ENCODE results near the gene SDR9C7.
"Not testable (repeated sequence)": the region's sequence is repeated elsewhere in the genome, so short reads cannot be mapped to it uniquely, and the experiment has no call there.

SDR9C7 gene

GRCh38 chr12:56897844-56898361, 36.3 kb downstream of the SDR9C7 start:
- H3K27ac ChIP-seq: no peak overlapping the region
- no peak for TF ChIP-seq CTCF (conservative IDR thresholded peaks at IDR 0.05)
- TF ChIP-seq ZFX (IDR thresholded peaks at IDR 0.05): no peak

- no peak for TF ChIP-seq ZFX (IDR thresholded peaks at IDR 0.05)
- TF ChIP-seq CTCF (conservative IDR thresholded peaks at IDR 0.05): no peak
- no peak overlapping the region for H3K27ac ChIP-seq
These were observed 38.1 kb downstream of the SDR9C7 start for GRCh38 chr12:56896082-56896481.

GRCh38 chr12:56894698-56895368, 39.4 kb downstream of the SDR9C7 start:
- TF ChIP-seq CTCF (conservative IDR thresholded peaks at IDR 0.05): no peak
- TF ChIP-seq ZFX (IDR thresholded peaks at IDR 0.05): no peak
- H3K27ac ChIP-seq: no peak overlapping the region

GRCh38 chr12:56891885-56892284, 42.3 kb downstream of the SDR9C7 start:
- not testable (repeated sequence) for H3K27ac ChIP-seq

- no peak overlapping the region for H3K27ac ChIP-seq
- no peak for TF ChIP-seq CTCF (conservative IDR thresholded peaks at IDR 0.05)
- no peak for TF ChIP-seq ZFX (IDR thresholded peaks at IDR 0.05)
These were observed 47.9 kb downstream of the SDR9C7 start for GRCh38 chr12:56886319-56886718.

GRCh38 chr12:56885316-56885715, 48.9 kb downstream of the SDR9C7 start:
- TF ChIP-seq CTCF (conservative IDR thresholded peaks at IDR 0.05) (no peak), ZFX (IDR thresholded peaks at IDR 0.05) (no peak)
- H3K27ac ChIP-seq: no peak overlapping the region

- H3K27ac ChIP-seq: no peak overlapping the region
- TF ChIP-seq ZFX (IDR thresholded peaks at IDR 0.05) (no peak), CTCF (conservative IDR thresholded peaks at IDR 0.05) (no peak)
These were observed 49.8 kb downstream of the SDR9C7 start for GRCh38 chr12:56884421-56884820.

- not testable (repeated sequence) for H3K27ac ChIP-seq
These were observed 51.8 kb downstream of the SDR9C7 start for GRCh38 chr12:56882407-56882806.

All from C4-2B (cell line).